Endothelial cell of umbilical vein (primary cell): Measurements from ENCODE around the gene ATP5PO. TPM values are rescaled to one million over a fixed set of nuclear protein-coding genes. Genes with fewer than 3 reads are reported as not detected.

Experiments
- BruUV-seq: library from RNA; stranded (reverse); fragments of 400-500 nt; replicated peaks from 2 replicates; lab custom pipeline; 2021; lab: Mats Ljungman, UMichigan
- CTCF ChIA-PET: fragments of 300-600, 350-600 bp; sonication (Branson Sonifier 250); formaldehyde crosslinking; loops from one replicate; lab custom pipeline; 2021; ENCODE audit warnings: antibody characterized with exemption, inconsistent platforms; lab: Charles Lee
- POLR2A ChIA-PET: fragments of 300-600, 350-600 bp; sonication (Branson Sonifier 250); formaldehyde crosslinking; loops from one replicate; lab custom pipeline; 2021; ENCODE audit warnings: antibody characterized with exemption, inconsistent platforms; lab: Charles Lee
- DNase-seq: peaks from one replicate; pipeline ENCODE4 v3.0.0-alpha.2; 2011; ENCODE audit warnings: low read depth, low spot score
- FAIRE-seq: peaks from 2 replicates; lab custom pipeline; 2011; peaks lifted over from hg19 to GRCh38; lab: Jason Lieb, UNC
- H2AFZ ChIP-seq: 2 replicates; pipeline ENCODE4 v1.6.0; 2012; ENCODE audit warnings: low read depth, low read length, control low read depth, inconsistent platforms
- H3K27ac ChIP-seq: 2 replicates; pipeline ENCODE4 v1.5.1; 2011; ENCODE audit warnings: low read depth, mild to moderate bottlenecking, control low read depth, low read length, moderate library complexity; ENCODE audit not compliant: insufficient read depth
- H3K27me3 ChIP-seq, 2 experiments: 2 replicates each; pipeline versions ENCODE4 v1.6.0 to v1.6.1; 2011; ENCODE audit warnings: low read length in 2 of 2, mixed read lengths in 1 of 2; ENCODE audit not compliant: control insufficient read depth in 2 of 2, insufficient read depth in 2 of 2
- H3K36me3 ChIP-seq, 2 experiments: 2 replicates in 1 of 2; 3 replicates in 1 of 2; pipeline ENCODE4 v1.5.1; 2011; ENCODE audit warnings: low read length in 2 of 2, mild to moderate bottlenecking in 1 of 2, moderate library complexity in 1 of 2; ENCODE audit not compliant: control insufficient read depth in 2 of 2, insufficient read depth in 2 of 2; ENCODE audit errors: extremely low read depth in 1 of 2
- H3K4me1 ChIP-seq: 3 replicates; pipeline ENCODE4 v1.5.1; 2011; ENCODE audit warnings: mild to moderate bottlenecking, low read length; ENCODE audit not compliant: control insufficient read depth, insufficient read depth; ENCODE audit errors: extremely low read depth
- H3K4me2 ChIP-seq: 2 replicates; pipeline ENCODE4 v1.6.1; 2011; ENCODE audit warnings: low read length, control low read depth, mixed read lengths; ENCODE audit not compliant: insufficient read depth
- H3K4me3 ChIP-seq, 3 experiments: fragments of 200-600 bp in 1 of 3; sonication (generic), shearing (Covaris generic) in 1 of 3; replicated peaks in 1 of 3; 2 replicates each; pipeline ENCODE4 v1.5.1; 2011 to 2016; ENCODE audit warnings: control low read depth in 3 of 3, low read length in 3 of 3, mild to moderate bottlenecking in 2 of 3, inconsistent platforms in 1 of 3, low read depth in 1 of 3, moderate library complexity in 1 of 3; ENCODE audit not compliant: insufficient read depth in 1 of 3
- H3K79me2 ChIP-seq: 2 replicates; pipeline ENCODE4 v1.6.0; 2012; ENCODE audit warnings: low read length, inconsistent platforms; ENCODE audit not compliant: control insufficient read depth, insufficient read depth
- H3K9ac ChIP-seq: replicated peaks from 2 replicates; pipeline ENCODE3; 2011; ENCODE audit warnings: low read length, control low read depth; ENCODE audit not compliant: insufficient read depth; ENCODE audit errors: extremely low read depth
- H3K9me1 ChIP-seq: replicated peaks from 3 replicates; pipeline ENCODE4 v1.6.0; 2011; ENCODE audit warnings: mild to moderate bottlenecking, low read length; ENCODE audit not compliant: control insufficient read depth, insufficient read depth; ENCODE audit errors: extremely low read depth
- H3K9me3 ChIP-seq: replicated peaks from 2 replicates; pipeline ENCODE4 v1.5.1; 2012; ENCODE audit warnings: low read length, inconsistent platforms; ENCODE audit not compliant: control insufficient read depth, insufficient read depth
- H4K20me1 ChIP-seq: replicated peaks from 2 replicates; pipeline ENCODE3; 2011; ENCODE audit warnings: mild to moderate bottlenecking, low read length; ENCODE audit not compliant: control insufficient read depth, insufficient read depth; ENCODE audit errors: extremely low read depth
- CTCF ChIP-seq, 2 donors: IDR thresholded peaks; 1 replicate in 1 of 2; 2 replicates in 1 of 2; pipeline ENCODE4 v1.5.1; 2011; ENCODE audit warnings: low read length in 2 of 2, mild to moderate bottlenecking in 2 of 2, moderate library complexity in 2 of 2, control low read depth in 1 of 2, inconsistent platforms in 1 of 2, low read depth in 1 of 2; ENCODE audit not compliant: insufficient read depth in 1 of 2; ENCODE audit errors: extremely low read depth in 1 of 2
- EZH2 ChIP-seq: IDR thresholded peaks from 2 replicates; pipeline ENCODE4 v1.6.1; 2012; ENCODE audit warnings: borderline replicate concordance, low read depth, mild to moderate bottlenecking, moderate library complexity, low read length, inconsistent platforms; ENCODE audit not compliant: severe bottlenecking
- FOS ChIP-seq: IDR thresholded peaks from 2 replicates; pipeline ENCODE4 v1.6.1; 2011; ENCODE audit warnings: mild to moderate bottlenecking, low read length, moderate library complexity, borderline replicate concordance; ENCODE audit not compliant: insufficient read depth
- GATA2 ChIP-seq: IDR thresholded peaks from 2 replicates; pipeline ENCODE4 v1.7.0; 2011; ENCODE audit warnings: low read depth, mild to moderate bottlenecking, moderate library complexity, mixed read lengths, low read length; ENCODE audit not compliant: insufficient read length, insufficient read depth
- JUN ChIP-seq: IDR thresholded peaks from 2 replicates; pipeline ENCODE4 v1.6.1; 2011; ENCODE audit warnings: borderline replicate concordance, low read depth; ENCODE audit not compliant: insufficient read length, insufficient read depth
- MYC ChIP-seq: IDR thresholded peaks from one replicate; pipeline ENCODE4 v1.6.1; 2011; ENCODE audit warnings: mild to moderate bottlenecking, low read depth, low read length
- POLR2A ChIP-seq: IDR thresholded peaks from 2 replicates; pipeline ENCODE4 v1.6.1; 2012; ENCODE audit warnings: low read depth, mild to moderate bottlenecking, control low read depth, low read length
- POLR2AphosphoS5 ChIP-seq: IDR thresholded peaks from 2 replicates; pipeline ENCODE4 v1.6.1; 2012; ENCODE audit warnings: low read depth, mild to moderate bottlenecking, control low read depth, low read length, moderate library complexity; ENCODE audit not compliant: insufficient read depth
- dilution Hi-C: fragments of 300-500 bp; cut with MboI; formaldehyde crosslinking; loops from one replicate; pipeline ENCODE4 v1.15.0; 2019; ENCODE audit warnings: low sequenced_read_pairs; ENCODE audit not compliant: extremely low pct_ligation_motif_present
- intact Hi-C: fragments of 100-400 bp; cut with micrococcal nuclease; formaldehyde crosslinking; loops from one replicate; pipeline ENCODE4 v1.10.0; 2022
- polyA plus RNA-seq, 4 experiments: library from polyadenylated mRNA; depleted of rRNA in 3 of 4; stranded (reverse) in 3 of 4; unstranded in 1 of 4; fragments of >200 nt; gene quantifications; 2 replicates each; pipeline versions ENCODE4 v1.2.1 to v1.2.3, GENCODE V29; 2011 to 2012; ENCODE audit warnings: missing spikeins in 1 of 4
- total RNA-seq: library from RNA; stranded (reverse); gene quantifications from 2 replicates; pipeline ENCODE4 v1.2.3, GENCODE V29; 2021
- TF ChIP-seq, protein P1 (sequence below): IDR thresholded peaks from 2 replicates; pipeline ENCODE4 v1.6.1; 2011; ENCODE audit not compliant: insufficient read depth, insufficient read length

ATP5PO gene
- total and polyA plus RNA-seq, 2 donors (not counting 3 experiments of a cell fraction or from before 2014, with no cell fraction given): 187 to 207 TPM

- Histone ChIP-seq H4K20me1 (no peaks in the 10 kb centered on the region), H3K9me3 (no peaks in the 10 kb centered on the region), H3K36me3 (peaks cover 0 to 4% of the 10 kb centered on the region in 2 experiments), H3K79me2 (no peaks in the 10 kb centered on the region), H3K9me1 (no peaks in the 10 kb centered on the region), H2AFZ (peak overlapping the region; percentile 50), H3K4me3 (no peak overlapping the region), H3K4me1 (peaks cover 30% of the 10 kb centered on the region), H3K9ac (no peak overlapping the region), H3K27me3 (no peaks in the 10 kb centered on the region), H3K27ac (peak overlapping the region; percentile 52), H3K4me2 (peak overlapping the region; percentile 43)
- no TSS peak for BruUV-seq
- no peak for TF ChIP-seq CTCF (IDR thresholded peaks at IDR 0.05; ENCODE audit: extremely low read depth in 1 of 2, insufficient read depth in 1 of 2, low read depth in 1 of 2, low read length in 2 of 2)
- TF ChIP-seq POLR2A: no peak
- TF ChIP-seq POLR2AphosphoS5: no peak
- TF ChIP-seq GATA2: no peak
- TF ChIP-seq, protein P1, sequence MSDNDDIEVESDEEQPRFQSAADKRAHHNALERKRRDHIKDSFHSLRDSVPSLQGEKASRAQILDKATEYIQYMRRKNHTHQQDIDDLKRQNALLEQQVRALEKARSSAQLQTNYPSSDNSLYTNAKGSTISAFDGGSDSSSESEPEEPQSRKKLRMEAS: no peak
- peak; percentile 78 for TF ChIP-seq FOS
- TF ChIP-seq MYC: no peak
- peak; percentile 20 for TF ChIP-seq JUN
- no peak for TF ChIP-seq EZH2
- intact Hi-C loops (loop anchor here (5.0 kb wide), 1 partner anchor 310 kb away; the partner anchor contains the start of gene DONSON), dilution Hi-C loops (no loop called here)
- ChIA-PET CTCF (interaction anchor here (0.6 to 1.5 kb wide), 2 partner anchors 11 to 292 kb away, joined by 3 to 8 read pairs; no protein-coding TSS in a partner anchor), POLR2A (no interaction called here)
- DNase-seq (peak; percentile 57), FAIRE-seq (peak; percentile 70)
Observed at GRCh38 chr21:33897739-33898138, 17.9 kb downstream of the ATP5PO start.
